ENCODE measurements around the gene SCGB1D4. TPM values are rescaled to one million over a fixed set of nuclear protein-coding genes. Genes with fewer than 3 reads are reported as not detected.

The SCGB1D4 gene
- total RNA-seq, 6 experiments from 2014 or later: not detected

DNA sequence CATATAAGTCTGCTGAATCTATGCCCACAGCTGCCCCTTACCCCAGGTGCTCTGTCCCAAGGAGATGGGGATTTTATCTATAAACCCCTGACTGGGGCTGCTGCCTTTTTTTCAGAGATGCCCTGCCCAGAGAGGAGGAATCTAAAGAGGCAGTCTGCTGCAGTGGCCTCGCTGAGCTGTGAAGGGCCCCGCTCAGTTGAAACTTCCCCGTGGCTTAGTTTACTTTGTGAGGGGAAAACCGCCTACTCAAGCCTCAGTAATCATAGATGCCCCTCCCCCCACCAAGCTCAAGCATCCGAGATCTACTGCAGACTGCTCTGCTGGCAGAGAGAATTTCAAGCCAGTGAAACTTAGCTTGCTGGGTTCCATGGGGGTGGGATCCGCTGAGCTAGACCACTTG, 7.4 kb upstream of the SCGB1D4 start:
- no peak overlapping the region for H3K4me3 Mint-ChIP-seq
- TF ChIP-seq, protein P1, sequence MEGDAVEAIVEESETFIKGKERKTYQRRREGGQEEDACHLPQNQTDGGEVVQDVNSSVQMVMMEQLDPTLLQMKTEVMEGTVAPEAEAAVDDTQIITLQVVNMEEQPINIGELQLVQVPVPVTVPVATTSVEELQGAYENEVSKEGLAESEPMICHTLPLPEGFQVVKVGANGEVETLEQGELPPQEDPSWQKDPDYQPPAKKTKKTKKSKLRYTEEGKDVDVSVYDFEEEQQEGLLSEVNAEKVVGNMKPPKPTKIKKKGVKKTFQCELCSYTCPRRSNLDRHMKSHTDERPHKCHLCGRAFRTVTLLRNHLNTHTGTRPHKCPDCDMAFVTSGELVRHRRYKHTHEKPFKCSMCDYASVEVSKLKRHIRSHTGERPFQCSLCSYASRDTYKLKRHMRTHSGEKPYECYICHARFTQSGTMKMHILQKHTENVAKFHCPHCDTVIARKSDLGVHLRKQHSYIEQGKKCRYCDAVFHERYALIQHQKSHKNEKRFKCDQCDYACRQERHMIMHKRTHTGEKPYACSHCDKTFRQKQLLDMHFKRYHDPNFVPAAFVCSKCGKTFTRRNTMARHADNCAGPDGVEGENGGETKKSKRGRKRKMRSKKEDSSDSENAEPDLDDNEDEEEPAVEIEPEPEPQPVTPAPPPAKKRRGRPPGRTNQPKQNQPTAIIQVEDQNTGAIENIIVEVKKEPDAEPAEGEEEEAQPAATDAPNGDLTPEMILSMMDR (IDR thresholded peaks at IDR 0.05): no peak
- peaks cover 13% of the 10 kb centered on the region for H3K27me3 Mint-ChIP-seq (ENCODE audit: insufficient read depth)
- no peak for DNase-seq
- no peak overlapping the region for H3K27ac Mint-ChIP-seq
- no peaks in the 10 kb centered on the region for H3K36me3 Mint-ChIP-seq (ENCODE audit: low read depth)
- H3K9me3 Mint-ChIP-seq: no peaks in the 10 kb centered on the region
- no peaks in the 10 kb centered on the region for H3K4me1 Mint-ChIP-seq (ENCODE audit: low read depth)

DNA sequence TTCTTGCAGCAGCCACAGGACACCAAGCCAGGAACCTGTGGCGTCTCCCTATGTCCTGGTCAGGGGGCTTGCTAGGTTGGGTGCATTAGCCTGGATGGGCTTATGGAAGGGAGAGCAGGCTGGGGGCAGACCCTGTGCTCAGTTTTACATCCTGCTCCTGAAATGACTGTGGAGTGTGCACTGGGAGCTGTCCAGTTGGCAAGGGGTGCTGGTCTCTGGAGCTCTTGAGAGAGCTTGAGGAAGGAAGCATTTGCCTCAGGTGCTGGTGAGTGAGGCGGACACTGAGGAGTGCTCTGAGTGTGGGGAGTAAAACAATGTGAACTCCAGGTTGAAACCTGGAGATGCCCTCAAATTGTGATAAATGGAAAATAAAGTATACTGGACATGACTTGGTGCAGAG, 3.4 kb downstream of the SCGB1D4 start:
- Mint-ChIP-seq H3K9me3 (no peaks in the 10 kb centered on the region), H3K4me3 (no peak overlapping the region), H3K27ac (no peak overlapping the region), H3K4me1 (ENCODE audit: low read depth) (no peaks in the 10 kb centered on the region), H3K36me3 (ENCODE audit: low read depth) (no peaks in the 10 kb centered on the region), H3K27me3 (ENCODE audit: insufficient read depth) (peaks cover 19% of the 10 kb centered on the region)
- TF ChIP-seq, protein P1 (IDR thresholded peaks at IDR 0.05): no peak
- DNase-seq: no peak

- H3K36me3 Mint-ChIP-seq (ENCODE audit: low read depth): no peaks in the 10 kb centered on the region
- DNase-seq: no peak
- no peak overlapping the region for H3K4me3 Mint-ChIP-seq
- H3K27me3 Mint-ChIP-seq (ENCODE audit: insufficient read depth): 0 out of 2 replicates have a peak, but pooled peaks cover under 1% of the 10 kb centered on the region
- H3K9me3 Mint-ChIP-seq: 0 out of 2 replicates have a peak, but pooled peaks cover 4% of the 10 kb centered on the region
- no peaks in the 10 kb centered on the region for H3K4me1 Mint-ChIP-seq (ENCODE audit: low read depth)
- TF ChIP-seq, protein P1 (IDR thresholded peaks at IDR 0.05): no peak
- H3K27ac Mint-ChIP-seq: no peak overlapping the region
Measured at GRCh38 chr11:62280452-62280851, 18.4 kb downstream of the SCGB1D4 start.

GRCh38 chr11:62273789-62274275, 25.0 kb downstream of the SCGB1D4 start:
- H3K4me3 Mint-ChIP-seq: no peak overlapping the region
- peaks cover 23% of the 10 kb centered on the region for H3K27me3 Mint-ChIP-seq (ENCODE audit: insufficient read depth)
- no peaks in the 10 kb centered on the region for H3K9me3 Mint-ChIP-seq

GRCh38 chr11:62273284-62273683, 25.6 kb downstream of the SCGB1D4 start:
- no peak overlapping the region for H3K27ac Mint-ChIP-seq
- H3K27me3 Mint-ChIP-seq (ENCODE audit: insufficient read depth): peaks cover 24% of the 10 kb centered on the region
- H3K4me3 Mint-ChIP-seq: no peak overlapping the region
- no peaks in the 10 kb centered on the region for H3K4me1 Mint-ChIP-seq (ENCODE audit: low read depth)
- H3K36me3 Mint-ChIP-seq (ENCODE audit: low read depth): no peaks in the 10 kb centered on the region
- TF ChIP-seq, protein P1 (IDR thresholded peaks at IDR 0.05): no peak
- no peak for DNase-seq
- no peaks in the 10 kb centered on the region for H3K9me3 Mint-ChIP-seq

More at GRCh38 chr11:62273789-62274275, 25.0 kb downstream of the SCGB1D4 start:
- TF ChIP-seq, protein P1 (IDR thresholded peaks at IDR 0.05): no peak
- Mint-ChIP-seq H3K27ac (no peak overlapping the region), H3K36me3 (ENCODE audit: low read depth) (no peaks in the 10 kb centered on the region), H3K4me1 (ENCODE audit: low read depth) (no peaks in the 10 kb centered on the region)
- no peak for DNase-seq
